Stimulated activated memory B cell treated with anti-CD40 and anti-IgM and Interleukin-4, amounts not matched to agents 10 μg/mL and 1 μg/mL and 100 μg/mL, for 72 hours (primary cell): ENCODE results near the gene NTMT1.
A peak's percentile ranks its signal among the peaks of the same experiment; 100 is the strongest.
"Not testable (repeated sequence)": the region's sequence is repeated elsewhere in the genome, so short reads cannot be mapped to it uniquely, and the experiment has no call there.

Source experiments
- ATAC-seq: fragments of 150-1000 bp; cut with Tn5 transposase; 2 replicates; pipeline ENCODE4 v1.10.0; 2021
- H3K27ac Mint-ChIP-seq: one replicate; pipeline ENCODE4 v1.8.0; 2022; ENCODE audit warnings: mild to moderate bottlenecking, mixed read lengths
- H3K27me3 Mint-ChIP-seq: one replicate; pipeline ENCODE4 v1.8.0; 2022; ENCODE audit warnings: mixed read lengths
- H3K36me3 Mint-ChIP-seq: one replicate; pipeline ENCODE4 v1.8.0; 2022; ENCODE audit warnings: mixed read lengths
- H3K4me1 Mint-ChIP-seq: one replicate; pipeline ENCODE4 v1.8.0; 2022; ENCODE audit warnings: mixed read lengths
- H3K4me3 Mint-ChIP-seq: one replicate; pipeline ENCODE4 v1.8.0; 2022; ENCODE audit warnings: mild to moderate bottlenecking, moderate library complexity, mixed read lengths
- H3K9me3 Mint-ChIP-seq: one replicate; pipeline ENCODE4 v1.8.0; 2022; ENCODE audit warnings: mixed read lengths

NTMT1 gene

GRCh38 chr9:129635099-129636065 is 9.4 kb downstream of the NTMT1 start:
- Mint-ChIP-seq H3K4me3 (no peak overlapping the region), H3K9me3 (no peaks in the 10 kb centered on the region), H3K27ac (no peak overlapping the region), H3K27me3 (no peaks in the 10 kb centered on the region), H3K36me3 (peaks cover 46% of the 10 kb centered on the region), H3K4me1 (peaks cover 42% of the 10 kb centered on the region)
- ATAC-seq: no peak

- not testable (repeated sequence) for H3K27me3 Mint-ChIP-seq, H3K27ac Mint-ChIP-seq, ATAC-seq, H3K4me3 Mint-ChIP-seq, H3K9me3 Mint-ChIP-seq
- Mint-ChIP-seq H3K4me1 (peaks cover 42% of the 10 kb centered on the region), H3K36me3 (peaks cover 36% of the 10 kb centered on the region)
Measured at GRCh38 chr9:129636343-129636742, 10.4 kb downstream of the NTMT1 start.

GRCh38 chr9:129637102-129637501 is 11.1 kb downstream of the NTMT1 start:
- H3K4me3 Mint-ChIP-seq: no peak overlapping the region
- H3K27me3 Mint-ChIP-seq: no peaks in the 10 kb centered on the region
- no peaks in the 10 kb centered on the region for H3K9me3 Mint-ChIP-seq
- peaks cover 29% of the 10 kb centered on the region for H3K36me3 Mint-ChIP-seq
- H3K27ac Mint-ChIP-seq: no peak overlapping the region
- ATAC-seq: no peak
- peaks cover 37% of the 10 kb centered on the region for H3K4me1 Mint-ChIP-seq

GRCh38 chr9:129637673-129638439 is 11.9 kb downstream of the NTMT1 start:
- no peak overlapping the region for H3K27ac Mint-ChIP-seq
- no peak for ATAC-seq
- H3K36me3 Mint-ChIP-seq: peaks cover 25% of the 10 kb centered on the region
- H3K4me3 Mint-ChIP-seq: no peak overlapping the region
- peaks cover 31% of the 10 kb centered on the region for H3K4me1 Mint-ChIP-seq
- H3K27me3 Mint-ChIP-seq: no peaks in the 10 kb centered on the region
- no peaks in the 10 kb centered on the region for H3K9me3 Mint-ChIP-seq

GRCh38 chr9:129639034-129639630 is 13.2 kb downstream of the NTMT1 start:
- Mint-ChIP-seq H3K4me3 (no peak overlapping the region), H3K27me3 (no peaks in the 10 kb centered on the region), H3K9me3 (no peaks in the 10 kb centered on the region), H3K4me1 (peaks cover 31% of the 10 kb centered on the region), H3K27ac (no peak overlapping the region), H3K36me3 (peaks cover 25% of the 10 kb centered on the region)
- ATAC-seq: no peak

- Mint-ChIP-seq H3K4me1 (peaks cover 31% of the 10 kb centered on the region), H3K4me3 (peak overlapping the region; percentile 90), H3K36me3 (peaks cover 25% of the 10 kb centered on the region), H3K9me3 (no peaks in the 10 kb centered on the region), H3K27ac (no peak overlapping the region), H3K27me3 (no peaks in the 10 kb centered on the region)
- ATAC-seq: no peak
Measured at GRCh38 chr9:129639756-129640085, 13.8 kb downstream of the NTMT1 start.

- Mint-ChIP-seq H3K9me3 (no peaks in the 10 kb centered on the region), H3K4me3 (peak overlapping the region; percentile 90), H3K36me3 (peaks cover 19% of the 10 kb centered on the region), H3K27ac (peak overlapping the region; percentile 89), H3K27me3 (no peaks in the 10 kb centered on the region), H3K4me1 (peaks cover 31% of the 10 kb centered on the region)
- no peak for ATAC-seq
Measured at GRCh38 chr9:129640086-129640870, 14.3 kb downstream of the NTMT1 start.

GRCh38 chr9:129640871-129641749 is 15.1 kb downstream of the NTMT1 start:
- no peak for ATAC-seq
- Mint-ChIP-seq H3K4me1 (peaks cover 31% of the 10 kb centered on the region), H3K27ac (peak overlapping the region; percentile 89), H3K36me3 (peaks cover 13% of the 10 kb centered on the region), H3K9me3 (no peaks in the 10 kb centered on the region), H3K27me3 (no peaks in the 10 kb centered on the region), H3K4me3 (peak overlapping the region; percentile 90)

GRCh38 chr9:129641750-129642585 is 16.0 kb downstream of the NTMT1 start, which contains the start of gene ASB6:
TSS of gene ASB6 (minus strand) at chr9:129642151. CDS start at chr9:129641999, 152 bp downstream.
- peaks cover 8% of the 10 kb centered on the region for H3K27me3 Mint-ChIP-seq
- peak within 1 kb of the TSS; percentile 89 for H3K27ac Mint-ChIP-seq
- H3K4me3 Mint-ChIP-seq: peak within 1 kb of the TSS; percentile 90
- peaks cover 13% of the 10 kb centered on the region for H3K36me3 Mint-ChIP-seq
- peak; percentile 97 for ATAC-seq
- H3K4me1 Mint-ChIP-seq: peaks cover 31% of the 10 kb centered on the region
- H3K9me3 Mint-ChIP-seq: peaks cover 4% of the 10 kb centered on the region

GRCh38 chr9:129643706-129644105 is 17.7 kb downstream of the NTMT1 start:
- ATAC-seq: no peak
- Mint-ChIP-seq H3K4me1 (peaks cover 25% of the 10 kb centered on the region), H3K36me3 (no peaks in the 10 kb centered on the region), H3K27ac (no peak overlapping the region), H3K27me3 (peaks cover 24% of the 10 kb centered on the region), H3K4me3 (no peak overlapping the region), H3K9me3 (peaks cover 8% of the 10 kb centered on the region)

GRCh38 chr9:129644365-129644764 is 18.4 kb downstream of the NTMT1 start:
- Mint-ChIP-seq H3K27me3 (peaks cover 24% of the 10 kb centered on the region), H3K9me3 (peaks cover 8% of the 10 kb centered on the region), H3K4me3 (no peak overlapping the region), H3K36me3 (no peaks in the 10 kb centered on the region), H3K4me1 (peaks cover 23% of the 10 kb centered on the region), H3K27ac (no peak overlapping the region)
- no peak for ATAC-seq

GRCh38 chr9:129644902-129645301 is 18.9 kb downstream of the NTMT1 start:
- peaks cover 24% of the 10 kb centered on the region for H3K27me3 Mint-ChIP-seq
- H3K4me3 Mint-ChIP-seq: no peak overlapping the region
- peaks cover 8% of the 10 kb centered on the region for H3K9me3 Mint-ChIP-seq
- H3K4me1 Mint-ChIP-seq: peaks cover 17% of the 10 kb centered on the region
- ATAC-seq: no peak
- H3K27ac Mint-ChIP-seq: no peak overlapping the region
- no peaks in the 10 kb centered on the region for H3K36me3 Mint-ChIP-seq

- H3K27me3 Mint-ChIP-seq: peaks cover 24% of the 10 kb centered on the region
- ATAC-seq: no peak
- no peaks in the 10 kb centered on the region for H3K36me3 Mint-ChIP-seq
- H3K27ac Mint-ChIP-seq: no peak overlapping the region
- peaks cover 8% of the 10 kb centered on the region for H3K9me3 Mint-ChIP-seq
- H3K4me1 Mint-ChIP-seq: peaks cover 4% of the 10 kb centered on the region
- no peak overlapping the region for H3K4me3 Mint-ChIP-seq
Measured at GRCh38 chr9:129646252-129646651, 20.3 kb downstream of the NTMT1 start.
